Esophagus mucosa (tissue), 1 donor: ENCODE results near the gene EXOC3. TPM values are rescaled to one million over a fixed set of nuclear protein-coding genes. Genes with fewer than 3 reads are reported as not detected.
A peak's percentile ranks its signal among the peaks of the same experiment; 100 is the strongest.
"Not testable (repeated sequence)": the region's sequence is repeated elsewhere in the genome, so short reads cannot be mapped to it uniquely, and the experiment has no call there.

ENCODE experiments used
- ATAC-seq: fragments of 200-7000 bp; cut with Tn5 transposase; one replicate; pipeline ENCODE4 v1.9.1; 2020
- total RNA-seq: library from RNA; stranded (reverse); gene quantifications from one replicate; pipeline ENCODE4 v1.2.4, GENCODE V29; 2023
- donor health status: DM: yes; HTN: yes; CAD: no.

Gene EXOC3
- total RNA-seq: 37.4 TPM

- peak; percentile 76 for ATAC-seq
These were observed at the start of gene EXOC3 for GRCh38 chr5:442335-443238. TSS of gene EXOC3 (plus strand) at chr5:443176. CDS start at chr5:446206, 3,030 bp downstream.

GRCh38 chr5:393846-394275, 49.1 kb upstream of the EXOC3 start:
- no peak for ATAC-seq

GRCh38 chr5:394671-395155, 48.3 kb upstream of the EXOC3 start:
- no peak for ATAC-seq

GRCh38 chr5:395156-395920, 47.6 kb upstream of the EXOC3 start:
- no peak for ATAC-seq

- ATAC-seq: no peak
These were observed 47.0 kb upstream of the EXOC3 start for GRCh38 chr5:395921-396530.

- ATAC-seq: no peak
These were observed 46.4 kb upstream of the EXOC3 start for GRCh38 chr5:396531-396961.

- ATAC-seq: not testable (repeated sequence)
These were observed 44.9 kb upstream of the EXOC3 start for GRCh38 chr5:398141-398474.

GRCh38 chr5:398475-399295, 44.3 kb upstream of the EXOC3 start:
- no peak for ATAC-seq

- peak; percentile 64 for ATAC-seq
These were observed 43.4 kb upstream of the EXOC3 start for GRCh38 chr5:399296-400281.

GRCh38 chr5:400282-401145, 42.5 kb upstream of the EXOC3 start:
- peak; percentile 19 for ATAC-seq

GRCh38 chr5:401146-402034, 41.6 kb upstream of the EXOC3 start:
- no peak for ATAC-seq

- not testable (repeated sequence) for ATAC-seq
These were observed 40.8 kb upstream of the EXOC3 start for GRCh38 chr5:402219-402614.

- ATAC-seq: no peak
These were observed 40.2 kb upstream of the EXOC3 start for GRCh38 chr5:402615-403359.

- no peak for ATAC-seq
These were observed 39.0 kb upstream of the EXOC3 start for GRCh38 chr5:403995-404394.

GRCh38 chr5:404666-405241, 38.2 kb upstream of the EXOC3 start:
- no peak for ATAC-seq

- ATAC-seq: no peak
These were observed 37.6 kb upstream of the EXOC3 start for GRCh38 chr5:405421-405820.

- no peak for ATAC-seq
These were observed 36.9 kb upstream of the EXOC3 start for GRCh38 chr5:406041-406440.

- no peak for ATAC-seq
These were observed 35.9 kb upstream of the EXOC3 start for GRCh38 chr5:407051-407450.
